Stimulated activated CD4-positive, alpha-beta T cell treated with anti-CD3 and anti-CD28 coated beads, Interleukin-12 subunit alpha, Interleukin-12 subunit beta, amount 100 ng/mL, for 24 hours (primary cell): ENCODE measurements around the gene KCND3.

Experiments
- DNase-seq, 2 experiments: peaks; one replicate each; pipeline ENCODE4 v3.0.0-alpha.2; 2020; ENCODE audit warnings: low read depth in 2 of 2

KCND3 gene

GRCh38 chr1:111989531-111990025 is at the start of gene KCND3:
Gene KCND3, minus strand, starts transcription at chr1:111989668.
- DNase-seq = no peak

DNA sequence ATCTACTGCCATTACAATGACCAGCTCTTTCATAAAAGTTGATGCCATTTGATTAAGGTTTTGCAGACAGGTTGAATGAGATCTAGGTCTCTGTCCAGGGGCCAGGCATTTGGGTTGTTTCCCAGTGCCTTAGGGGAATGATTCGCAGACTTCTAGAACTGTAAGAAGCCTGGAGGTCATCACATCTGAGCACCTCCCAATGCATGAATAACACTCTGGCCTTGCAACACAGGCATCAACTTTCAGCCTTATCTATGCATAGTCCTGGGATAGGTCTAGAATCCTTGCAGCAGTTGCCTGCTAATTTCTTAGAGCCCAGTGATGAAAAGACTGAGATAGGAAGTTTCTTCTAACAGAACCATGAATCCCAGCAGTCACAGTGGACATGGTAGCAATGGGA is 44.8 kb upstream of the KCND3 start:
- no peak for DNase-seq

- no peak for DNase-seq
These were observed 44.1 kb upstream of the KCND3 start for GRCh38 chr1:112033439-112034120.

DNA sequence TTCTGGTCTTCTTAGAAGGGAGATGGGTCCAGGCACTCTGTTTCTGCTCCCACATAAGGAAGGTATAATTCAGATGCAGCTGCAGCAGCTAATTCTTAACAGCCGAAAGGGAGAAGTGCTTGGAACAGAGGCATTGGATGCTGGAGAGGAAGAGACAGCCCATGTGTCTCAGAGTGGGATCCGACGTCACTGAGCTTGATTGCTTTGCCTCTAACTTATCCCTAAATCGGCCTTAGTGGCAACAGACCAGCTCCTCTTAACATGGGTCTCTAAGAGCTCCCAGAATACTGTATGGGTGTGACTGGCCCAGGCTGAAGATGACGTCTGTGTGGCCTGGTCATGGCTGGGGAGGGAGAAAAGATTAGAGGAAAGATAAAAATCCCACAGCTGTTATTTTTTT is 40.7 kb upstream of the KCND3 start:
- no peak for DNase-seq

DNA sequence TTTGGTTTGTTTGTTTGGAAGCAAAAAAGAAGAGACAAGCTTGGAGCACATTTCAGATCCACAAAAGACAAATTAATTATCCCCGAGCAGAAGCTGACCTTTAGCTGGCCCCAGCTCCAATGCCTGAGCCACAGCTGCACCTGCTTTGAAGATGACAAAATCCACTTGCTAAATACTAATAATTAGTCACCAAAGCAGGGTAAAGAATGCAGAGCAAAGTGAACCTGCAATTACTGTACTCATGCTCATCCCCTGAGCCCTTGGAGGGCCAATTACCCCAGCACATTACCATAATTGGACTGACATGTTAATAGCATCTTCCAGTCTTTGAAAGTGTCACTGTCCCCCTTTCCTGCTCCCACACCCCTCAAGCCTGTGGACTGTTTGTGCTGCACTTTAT is 38.2 kb upstream of the KCND3 start:
- DNase-seq = no peak

- DNase-seq = no peak
These were observed 37.0 kb upstream of the KCND3 start for GRCh38 chr1:112026501-112026900.

DNA sequence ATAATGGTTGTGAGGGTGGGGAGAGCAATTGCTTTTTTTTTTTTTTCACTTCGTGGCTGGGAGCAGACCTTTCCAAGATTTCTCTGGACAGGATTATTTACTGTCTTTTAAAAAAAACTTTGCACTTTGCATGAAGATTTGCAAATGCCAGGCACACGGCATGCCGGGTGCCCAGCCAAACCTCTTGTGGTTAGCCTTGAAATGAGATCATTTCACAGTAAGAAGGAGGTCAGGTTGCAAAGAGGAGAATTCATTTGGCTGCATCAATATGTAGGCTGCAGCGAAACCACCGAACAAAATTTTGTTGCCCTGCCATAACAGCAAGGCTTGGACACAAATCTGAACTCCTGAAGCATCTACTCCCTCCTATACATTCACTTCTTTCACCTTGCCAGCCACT is 36.5 kb upstream of the KCND3 start:
- DNase-seq = no peak

GRCh38 chr1:112021263-112021662 is 31.8 kb upstream of the KCND3 start:
- no peak for DNase-seq

GRCh38 chr1:112017183-112017582 is 27.7 kb upstream of the KCND3 start:
- DNase-seq = no peak

GRCh38 chr1:112012823-112013222 is 23.4 kb upstream of the KCND3 start:
- no peak for DNase-seq

- DNase-seq = no peak
These were observed 21.7 kb upstream of the KCND3 start for GRCh38 chr1:112011202-112011601.

GRCh38 chr1:112007169-112007568 is 17.7 kb upstream of the KCND3 start:
- no peak for DNase-seq

DNA sequence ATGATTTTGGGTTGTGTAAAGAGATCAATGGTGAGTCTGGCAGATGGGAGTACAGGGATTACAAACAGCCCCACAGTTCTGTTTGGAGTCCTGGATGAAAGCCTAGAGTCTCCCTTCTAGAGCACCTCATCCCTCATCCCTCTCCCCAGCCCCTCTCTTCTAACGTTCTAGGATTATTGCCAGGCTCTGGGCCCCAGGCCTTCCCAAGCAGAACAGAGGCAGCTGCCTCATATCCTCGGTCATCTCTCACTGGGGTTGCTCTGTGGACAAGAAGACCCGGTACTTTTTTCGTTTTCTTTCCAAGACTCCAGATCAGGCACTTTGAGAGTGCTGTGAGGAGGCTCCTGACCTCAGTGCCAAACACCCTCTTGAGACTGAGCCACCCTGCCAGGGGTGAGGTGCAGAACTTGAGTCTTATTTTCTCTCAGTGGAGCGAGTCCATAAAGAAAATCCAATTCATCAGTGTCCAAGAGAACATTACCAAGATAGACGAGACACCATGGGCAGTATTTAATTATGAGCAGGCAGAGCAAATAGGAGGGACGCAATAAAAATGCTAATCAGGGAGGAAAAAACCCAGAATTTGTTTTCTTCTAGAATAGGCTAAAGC is 17.1 kb upstream of the KCND3 start:
- no peak for DNase-seq

- DNase-seq = no peak
These were observed 14.6 kb upstream of the KCND3 start for GRCh38 chr1:112004076-112004475.

DNA sequence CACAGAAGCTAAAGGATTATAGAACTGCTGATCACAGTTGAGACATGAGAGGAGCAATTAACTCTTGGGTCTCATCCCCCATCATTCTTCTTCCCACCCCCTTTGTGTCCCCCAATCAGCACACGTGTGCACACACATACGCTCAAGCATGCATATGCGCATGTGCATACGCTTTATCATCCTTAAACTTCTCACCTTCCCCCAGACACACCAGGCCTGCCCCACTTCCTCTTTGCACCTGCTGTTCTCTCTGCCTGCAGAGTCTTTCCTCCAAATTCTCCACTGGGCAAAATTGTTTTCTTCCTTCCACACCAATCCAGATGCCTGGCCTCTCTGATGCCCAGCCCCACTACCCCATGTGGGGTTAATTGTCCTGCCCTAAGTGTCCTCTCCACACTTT is 13.0 kb upstream of the KCND3 start:
- DNase-seq = no peak

DNA sequence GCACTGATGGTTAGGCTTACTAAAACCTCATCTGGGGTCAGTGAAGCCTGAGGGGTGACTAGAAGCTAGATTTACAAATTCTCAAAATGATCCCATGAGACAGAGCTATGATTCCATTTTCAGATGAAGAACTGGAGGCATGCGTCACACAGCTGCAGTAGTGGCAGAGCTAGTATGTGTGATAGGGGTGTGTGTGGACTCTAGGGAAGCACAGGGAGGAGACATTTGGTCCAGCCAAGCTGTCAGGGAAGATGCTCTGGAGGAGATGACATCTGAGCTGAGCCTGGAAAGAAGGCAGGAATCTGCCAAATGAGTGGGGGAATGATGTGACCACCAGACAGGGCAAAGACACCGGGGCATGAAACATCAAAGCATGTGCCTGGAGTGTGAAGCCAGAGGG is 12.0 kb upstream of the KCND3 start:
- no peak for DNase-seq

- no peak for DNase-seq
These were observed 10.6 kb upstream of the KCND3 start for GRCh38 chr1:112000048-112000447.

DNA sequence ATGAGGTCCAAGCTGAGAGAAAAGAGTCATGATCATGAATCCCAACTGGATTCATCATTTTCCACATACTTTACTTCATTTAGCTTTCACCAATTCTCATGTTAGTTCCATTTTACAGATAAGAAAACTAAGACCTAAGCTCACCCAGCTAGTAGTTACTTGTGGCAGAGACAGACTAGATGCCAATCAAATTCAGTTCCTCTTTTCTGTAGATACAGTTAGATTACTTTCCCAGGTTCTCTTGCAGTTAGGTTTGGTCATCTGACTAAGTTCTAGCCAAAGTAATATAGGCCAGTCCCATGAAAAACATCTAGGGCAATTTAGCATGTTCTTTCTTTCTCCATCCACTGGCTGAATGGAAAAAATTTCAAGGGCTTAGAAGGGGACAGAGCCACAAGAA is 8.9 kb upstream of the KCND3 start:
- DNase-seq = no peak

- DNase-seq = no peak
These were observed 3.0 kb upstream of the KCND3 start for GRCh38 chr1:111992476-111992875.

DNA sequence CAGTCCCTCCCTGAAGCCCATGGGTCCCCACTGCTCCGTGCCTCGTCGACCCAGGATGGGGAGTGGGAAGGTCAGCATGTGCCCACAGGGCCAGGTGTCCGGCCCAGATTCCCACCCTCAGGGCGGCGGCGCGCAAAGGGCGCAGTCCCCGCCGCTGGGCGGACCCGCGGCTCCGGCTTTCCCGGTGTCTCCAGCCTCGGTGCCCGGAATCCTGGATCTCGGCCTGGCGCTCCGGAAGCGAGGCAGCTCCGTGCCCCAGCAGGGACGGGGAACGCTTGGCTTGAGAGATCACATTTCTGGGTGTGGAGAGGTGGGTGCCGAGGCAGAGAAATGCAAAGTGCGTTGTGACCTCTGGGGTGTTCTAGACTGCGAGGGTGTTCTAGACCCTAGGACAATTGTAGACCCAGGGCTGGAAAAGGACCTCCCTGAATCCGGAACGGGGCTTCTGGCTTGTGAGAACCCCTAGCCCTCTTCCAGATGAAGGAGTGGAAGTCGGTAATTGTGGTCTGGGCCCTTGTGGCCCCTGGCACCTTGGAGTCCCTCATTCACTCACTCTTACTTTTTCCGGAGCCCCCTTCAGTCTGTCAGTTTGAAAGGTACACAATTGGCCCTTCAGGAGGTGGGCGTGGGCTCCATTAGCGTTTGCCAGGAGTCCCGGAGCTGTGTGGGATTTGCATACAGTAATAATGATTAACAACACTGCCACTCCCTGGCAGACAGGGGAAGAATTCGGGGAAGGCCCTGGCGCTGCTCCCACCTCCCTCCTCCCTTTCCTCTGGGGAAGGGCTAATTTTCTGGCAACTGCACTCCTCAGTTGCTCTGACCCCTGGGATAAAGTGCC is 1.6 kb upstream of the KCND3 start:
- DNase-seq = no peak

DNA sequence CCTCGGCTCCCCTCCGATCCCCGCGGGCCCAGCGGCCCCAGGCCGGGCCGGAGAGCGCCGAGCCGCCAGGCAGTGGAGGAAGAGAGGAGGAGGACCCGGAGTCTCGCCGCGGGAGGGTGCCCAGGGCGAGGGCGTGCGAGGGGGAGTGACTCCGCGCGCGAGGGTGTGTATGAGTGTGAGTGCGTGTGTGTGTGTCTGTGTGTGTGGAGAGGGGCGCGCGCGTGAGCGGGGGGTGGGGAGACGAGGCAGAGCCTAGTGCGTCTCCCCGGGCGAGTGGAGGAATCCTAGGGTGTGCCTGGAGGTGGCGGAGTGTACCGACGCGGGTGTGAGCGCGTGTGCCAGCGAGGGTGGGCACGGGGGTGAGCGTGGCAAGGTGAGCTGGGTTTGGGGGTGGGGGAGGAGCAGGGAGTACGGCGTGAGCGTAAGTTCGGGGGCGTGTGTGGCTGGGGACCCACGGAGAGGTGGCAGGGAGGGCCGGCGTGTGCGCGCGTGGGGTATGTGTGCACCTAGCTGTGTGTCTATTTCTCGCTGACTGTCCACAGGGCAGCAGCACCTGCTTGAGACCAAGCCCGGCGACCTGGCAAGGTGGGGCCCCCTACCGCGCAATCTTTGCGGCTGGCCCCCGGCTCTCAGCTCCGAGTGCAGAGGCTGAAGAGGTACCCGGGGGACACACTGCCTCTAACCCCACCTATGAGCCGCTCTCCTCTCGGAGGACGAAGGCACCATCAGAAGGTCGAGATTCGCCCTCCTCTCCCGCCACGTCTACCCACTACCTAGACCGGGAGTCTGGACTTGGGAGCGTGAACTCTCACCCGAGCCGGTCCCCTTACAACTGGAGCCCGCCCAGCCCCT is 784 bp upstream of the KCND3 start:
- DNase-seq = no peak
